Activated CD4-positive, CD25-positive, alpha-beta regulatory T cell treated with anti-CD3 and anti-CD28 coated beads, Interleukin-2, amount 50 U/mL, for 72 hours (primary cell): ENCODE results near the gene ST6GALNAC2.
"Not testable (repeated sequence)": the region's sequence is repeated elsewhere in the genome, so short reads cannot be mapped to it uniquely, and the experiment has no call there.

Experiments
- DNase-seq: peaks from one replicate; pipeline ENCODE4 v3.0.0; 2021

ST6GALNAC2 gene

DNA sequence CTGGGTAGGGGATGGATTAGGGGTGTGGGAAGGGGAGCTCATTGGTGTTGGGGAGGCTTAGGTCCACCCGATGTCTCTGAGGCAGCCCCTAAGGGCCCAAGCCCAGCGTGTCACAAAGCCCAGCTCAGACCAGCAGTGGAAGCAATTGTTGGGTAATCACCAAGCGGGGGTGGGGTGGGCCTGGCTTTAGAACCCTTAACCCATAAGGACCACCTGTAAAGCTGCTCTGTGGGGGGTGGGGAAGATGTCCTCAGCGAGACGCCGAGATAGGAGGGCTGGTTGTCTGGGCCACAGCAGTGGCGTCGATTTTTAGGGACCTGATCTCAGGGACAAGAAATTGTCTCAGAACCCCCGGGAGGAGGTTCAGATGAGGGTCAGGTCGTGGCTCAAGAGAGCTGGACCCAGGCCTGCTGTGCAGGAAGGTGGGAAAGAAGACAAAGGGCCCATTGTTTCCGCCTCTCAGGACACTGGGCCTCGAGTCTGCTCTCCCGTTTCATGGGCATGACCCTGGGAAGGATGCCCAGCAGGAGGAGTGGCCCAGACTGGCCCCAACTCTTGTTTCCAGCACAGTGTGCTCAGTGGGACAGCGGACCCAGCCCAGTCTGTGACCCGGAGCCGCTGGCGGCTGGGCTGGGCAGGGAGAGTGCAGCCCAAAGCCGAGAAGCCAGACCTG is 15.9 kb downstream of the ST6GALNAC2 start:
- DNase-seq, result no peak

DNA sequence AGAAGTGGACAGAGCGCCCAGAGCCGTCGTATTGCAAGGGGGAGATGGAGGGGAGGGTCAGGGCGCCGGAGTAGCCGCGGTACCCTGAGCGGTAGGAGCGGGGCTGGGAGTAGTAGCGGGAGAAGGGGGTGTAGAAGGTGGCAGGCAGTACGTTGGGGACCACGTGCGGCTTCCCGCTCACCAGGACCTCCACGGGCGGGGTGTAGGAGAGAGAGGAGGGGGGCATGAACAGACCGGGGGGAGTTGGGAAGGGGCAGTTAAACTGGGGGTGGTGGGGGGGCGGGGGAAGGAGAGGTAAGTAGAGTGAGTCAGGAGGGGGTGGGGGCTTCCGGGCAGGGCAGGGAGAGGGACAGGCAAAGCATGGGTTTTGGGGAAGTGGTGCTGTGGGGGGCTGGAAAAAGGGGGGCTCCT is 16.8 kb downstream of the ST6GALNAC2 start:
- DNase-seq, result no peak

DNA sequence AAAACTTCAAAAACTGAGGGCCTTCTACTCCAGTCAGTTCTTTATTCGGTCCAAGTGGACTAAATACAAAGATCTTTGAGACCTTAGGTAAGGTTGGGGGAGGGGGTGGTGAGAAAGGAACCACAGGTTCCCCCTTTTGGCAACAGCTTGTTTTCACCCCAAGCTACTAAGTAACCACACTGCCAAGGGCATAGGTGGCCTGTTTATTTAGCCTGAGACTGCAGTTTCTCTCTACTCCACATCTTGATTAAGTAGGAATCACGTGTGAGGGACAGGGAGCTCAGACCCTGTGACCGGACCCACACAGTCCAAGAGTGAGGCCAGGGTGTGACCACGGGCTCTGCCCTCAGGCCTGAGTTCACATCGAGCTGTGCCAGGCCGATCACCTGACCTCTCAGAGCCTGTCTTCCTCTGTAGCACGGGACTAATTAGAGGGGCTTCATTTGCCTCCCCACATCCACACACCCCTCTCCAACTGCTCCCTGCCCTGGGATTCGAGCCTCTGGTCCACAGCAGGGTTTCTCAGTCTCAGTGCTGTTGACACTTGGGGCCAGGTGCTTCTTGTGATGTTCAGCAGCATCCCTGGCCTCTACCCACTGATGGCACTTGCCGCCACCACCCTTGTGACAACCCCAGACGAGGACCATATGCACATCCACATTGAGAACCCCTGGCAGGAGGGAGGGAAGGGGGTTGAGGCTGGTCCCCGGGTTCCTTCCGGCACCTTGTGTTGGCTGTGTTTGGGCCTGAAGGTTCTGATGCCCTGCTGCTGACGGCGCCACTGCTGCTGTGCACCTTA is 17.8 kb downstream of the ST6GALNAC2 start:
- DNase-seq, result no peak

DNA sequence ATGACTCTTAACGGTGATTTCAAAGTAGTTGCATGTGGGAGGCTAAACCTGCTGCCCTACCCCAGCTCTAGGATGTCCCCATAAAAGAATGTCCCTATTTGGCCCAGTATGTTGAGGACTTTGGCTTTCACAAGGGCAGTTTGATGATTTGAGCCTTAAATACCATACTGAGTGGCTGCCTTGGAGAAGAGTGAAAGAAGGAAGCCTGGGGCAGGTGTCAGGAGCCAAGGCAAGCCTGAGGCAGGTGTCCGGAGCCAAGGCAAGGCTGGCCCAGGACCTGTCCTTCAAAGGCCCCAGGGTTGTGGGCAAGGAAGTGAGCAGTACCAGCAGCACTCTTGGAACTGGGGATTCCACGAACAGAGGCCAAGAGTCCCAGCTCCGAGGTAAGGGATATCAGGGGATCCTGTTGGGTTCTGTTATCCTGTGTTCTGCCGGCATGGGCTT is 18.6 kb downstream of the ST6GALNAC2 start:
- no peak for DNase-seq

DNA sequence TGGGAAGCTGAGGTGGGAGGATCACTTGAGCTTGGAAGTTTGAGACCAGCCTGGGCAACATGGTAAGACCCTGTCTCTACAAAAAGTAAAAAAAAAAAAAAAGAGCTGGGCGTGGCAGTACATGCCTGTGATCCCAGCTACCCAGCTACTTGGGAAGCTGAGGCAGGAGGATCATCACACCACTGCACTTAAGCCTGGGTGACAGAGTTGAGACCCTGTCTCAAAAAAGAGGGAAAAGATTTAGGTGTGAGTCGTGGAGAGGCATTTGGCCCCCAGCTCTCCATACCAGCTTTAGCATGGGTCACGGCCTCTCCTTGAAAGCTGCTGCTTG is 19.1 kb downstream of the ST6GALNAC2 start:
- no peak for DNase-seq

DNA sequence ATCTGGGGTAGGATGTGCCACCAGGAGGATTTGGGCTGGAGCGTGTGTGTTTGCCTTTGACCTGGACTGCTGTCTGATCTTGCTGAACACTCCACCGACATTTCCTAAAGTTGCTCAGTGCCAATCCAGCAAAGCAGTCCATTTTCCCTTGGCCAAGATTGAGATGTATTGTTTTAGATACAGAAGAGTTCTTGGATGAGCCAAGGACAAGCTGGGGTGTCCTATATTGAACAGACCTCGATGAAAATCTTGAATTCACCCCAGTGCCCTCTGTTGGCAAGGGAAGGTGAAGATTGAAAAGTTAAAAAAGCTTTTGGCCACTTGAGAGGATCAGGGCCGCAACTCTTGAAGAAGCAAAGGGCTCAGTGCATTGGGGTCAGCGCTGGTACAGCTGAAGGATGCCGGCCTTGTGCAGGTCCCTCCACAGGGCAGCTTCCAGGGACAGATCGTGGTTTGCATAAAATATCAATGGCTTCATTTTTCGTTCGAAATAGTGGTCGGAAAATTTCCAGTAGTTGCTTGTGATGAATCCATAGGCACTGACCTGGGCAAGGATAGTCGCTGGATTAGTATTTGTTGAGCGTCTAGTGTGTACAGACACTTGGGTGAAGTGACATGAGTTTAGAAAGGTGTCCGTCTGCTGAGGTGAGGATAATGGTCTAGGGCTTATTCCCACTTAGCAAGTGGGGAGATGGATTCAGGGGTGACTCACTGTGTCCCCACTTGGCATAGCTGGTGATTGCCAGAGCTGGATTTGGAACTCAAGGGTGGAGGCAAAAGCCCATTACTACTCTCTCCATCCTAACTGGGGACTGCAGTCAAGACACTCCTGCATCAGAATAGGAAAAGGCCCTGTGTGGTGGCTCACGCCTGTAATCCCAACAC is 19.7 kb downstream of the ST6GALNAC2 start:
- DNase-seq, result no peak

DNA sequence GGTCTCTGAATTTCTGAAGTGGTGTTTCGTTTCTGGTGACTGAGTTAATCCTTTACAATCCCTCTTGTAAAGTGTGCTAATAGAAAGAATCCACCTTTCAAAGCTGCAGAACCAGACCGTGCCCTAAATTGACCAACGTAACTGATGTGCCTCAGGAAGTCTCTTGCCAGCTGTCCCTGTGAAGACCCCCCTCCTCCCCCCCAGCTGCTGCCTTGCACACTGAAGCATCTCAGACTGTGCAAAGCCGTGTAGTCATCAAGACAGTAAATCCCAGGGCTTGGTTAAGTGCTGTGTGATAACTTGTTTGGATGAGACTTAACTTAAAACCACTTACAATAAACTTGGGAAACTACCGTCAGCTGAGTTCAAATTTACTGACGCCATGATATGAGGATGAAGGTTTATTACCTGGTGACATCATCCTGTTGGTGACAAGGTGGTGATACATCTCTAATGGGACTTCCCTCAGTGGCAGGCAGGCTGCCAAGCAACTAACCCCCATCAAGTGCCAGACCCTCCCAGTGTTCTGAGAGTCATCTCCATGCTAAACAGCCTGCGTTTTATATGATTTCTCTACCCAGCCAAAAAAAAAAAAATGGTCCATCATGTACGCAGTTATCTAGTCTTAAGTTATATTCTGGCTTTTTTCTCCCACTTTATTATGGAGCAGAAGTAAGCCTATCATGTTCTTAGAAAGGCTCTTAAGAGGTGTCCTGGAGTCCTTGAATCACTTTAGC is 20.5 kb downstream of the ST6GALNAC2 start:
- not testable (repeated sequence) for DNase-seq

DNA sequence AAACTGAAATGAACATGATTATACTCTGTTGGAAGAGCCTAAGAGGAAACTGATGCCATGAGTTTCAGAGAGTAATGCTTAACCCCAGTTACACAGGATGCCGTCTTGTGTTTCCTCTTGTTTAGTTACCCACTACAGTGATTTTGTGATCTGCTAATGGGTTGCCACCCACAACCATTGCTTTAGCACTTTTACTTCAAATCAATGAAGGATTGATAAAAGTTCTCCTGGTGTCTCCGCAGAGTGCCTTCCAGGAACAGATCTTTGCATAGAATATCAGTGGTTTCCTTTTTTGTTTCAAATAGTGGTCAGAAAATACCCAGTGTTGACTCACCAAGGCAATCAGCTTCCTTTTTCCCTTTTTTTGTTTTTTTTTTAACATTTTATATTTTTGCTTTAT is 22.3 kb downstream of the ST6GALNAC2 start:
- not testable (repeated sequence) for DNase-seq

DNA sequence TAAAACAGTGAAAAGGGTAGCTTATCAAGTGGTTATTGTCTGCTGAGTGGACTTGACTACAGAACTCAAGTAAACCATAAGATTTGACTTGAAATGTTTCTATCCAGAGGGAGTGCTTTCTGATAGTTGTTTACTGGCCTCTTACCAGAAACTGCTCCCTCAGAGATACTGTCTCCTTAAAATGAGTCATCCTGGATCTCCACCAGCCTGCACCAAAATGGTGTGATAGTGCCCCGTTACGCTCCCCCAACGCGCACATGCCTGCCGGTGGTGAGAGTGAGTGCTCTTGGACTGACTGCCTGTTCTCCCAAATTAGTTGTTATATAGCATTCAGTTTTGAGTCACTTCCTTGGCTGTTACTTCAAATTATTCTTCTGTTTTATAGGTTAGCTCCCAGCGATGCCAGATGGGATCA is 22.9 kb downstream of the ST6GALNAC2 start:
- DNase-seq, result no peak

DNA sequence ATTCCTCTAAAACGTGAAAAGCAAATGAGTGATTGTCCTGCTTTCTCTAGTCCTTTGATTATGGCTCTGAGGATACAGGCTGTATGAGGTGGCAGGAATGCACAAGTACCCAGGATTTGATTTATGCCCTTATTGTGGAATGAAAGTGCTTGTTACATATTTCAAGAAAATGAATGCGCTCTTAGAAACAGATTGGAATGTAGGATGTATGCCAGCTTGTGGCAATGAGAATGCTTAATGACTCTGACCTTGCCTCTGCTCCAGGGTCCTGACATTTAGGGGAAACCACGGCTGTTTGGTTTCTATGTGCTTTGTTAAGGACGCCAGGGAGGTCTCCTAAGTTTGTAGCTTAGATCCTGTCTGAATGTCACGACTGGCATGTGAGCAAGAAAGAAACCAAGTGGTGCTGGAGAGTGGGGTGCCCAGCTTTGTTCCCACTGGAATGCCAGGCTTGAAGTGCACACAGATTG is 23.8 kb downstream of the ST6GALNAC2 start:
- DNase-seq, result no peak

DNA sequence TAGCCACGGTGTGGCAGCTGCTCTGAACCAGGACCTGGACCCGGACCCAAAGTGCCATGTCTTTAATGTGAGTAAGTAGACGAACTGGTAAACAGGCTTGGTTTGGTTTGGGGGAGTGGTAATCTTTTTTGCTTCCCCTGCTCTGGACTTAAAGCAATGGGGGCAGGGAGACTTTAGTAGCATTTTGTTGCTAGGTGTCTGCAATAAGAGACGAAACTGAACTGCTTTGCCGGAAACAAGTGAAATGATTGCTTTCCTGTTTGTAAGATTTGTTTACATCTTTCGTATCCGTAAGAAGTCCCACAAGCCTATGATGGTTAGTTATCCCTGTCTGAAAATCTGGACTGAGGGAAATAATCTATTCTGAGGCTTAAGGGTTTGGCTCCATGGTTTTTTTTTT is 24.3 kb downstream of the ST6GALNAC2 start:
- no peak for DNase-seq

DNA sequence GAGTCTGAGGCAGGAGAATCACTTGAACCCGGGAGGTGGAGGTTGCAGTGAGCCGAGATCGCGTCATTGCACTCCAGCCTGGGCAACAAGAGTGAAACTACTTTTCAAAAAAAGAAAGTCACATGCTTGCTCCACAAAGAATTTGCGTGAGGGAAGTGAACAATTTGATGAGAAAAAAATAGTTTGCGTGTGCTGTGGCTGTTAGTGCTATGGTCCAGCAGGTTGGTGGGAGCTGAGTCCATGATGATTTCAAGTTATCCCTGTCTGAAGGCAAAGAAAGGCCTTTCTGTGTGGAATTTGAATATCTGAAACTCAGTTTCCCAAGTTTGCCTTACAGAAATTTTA is 24.8 kb downstream of the ST6GALNAC2 start:
- no peak for DNase-seq

DNA sequence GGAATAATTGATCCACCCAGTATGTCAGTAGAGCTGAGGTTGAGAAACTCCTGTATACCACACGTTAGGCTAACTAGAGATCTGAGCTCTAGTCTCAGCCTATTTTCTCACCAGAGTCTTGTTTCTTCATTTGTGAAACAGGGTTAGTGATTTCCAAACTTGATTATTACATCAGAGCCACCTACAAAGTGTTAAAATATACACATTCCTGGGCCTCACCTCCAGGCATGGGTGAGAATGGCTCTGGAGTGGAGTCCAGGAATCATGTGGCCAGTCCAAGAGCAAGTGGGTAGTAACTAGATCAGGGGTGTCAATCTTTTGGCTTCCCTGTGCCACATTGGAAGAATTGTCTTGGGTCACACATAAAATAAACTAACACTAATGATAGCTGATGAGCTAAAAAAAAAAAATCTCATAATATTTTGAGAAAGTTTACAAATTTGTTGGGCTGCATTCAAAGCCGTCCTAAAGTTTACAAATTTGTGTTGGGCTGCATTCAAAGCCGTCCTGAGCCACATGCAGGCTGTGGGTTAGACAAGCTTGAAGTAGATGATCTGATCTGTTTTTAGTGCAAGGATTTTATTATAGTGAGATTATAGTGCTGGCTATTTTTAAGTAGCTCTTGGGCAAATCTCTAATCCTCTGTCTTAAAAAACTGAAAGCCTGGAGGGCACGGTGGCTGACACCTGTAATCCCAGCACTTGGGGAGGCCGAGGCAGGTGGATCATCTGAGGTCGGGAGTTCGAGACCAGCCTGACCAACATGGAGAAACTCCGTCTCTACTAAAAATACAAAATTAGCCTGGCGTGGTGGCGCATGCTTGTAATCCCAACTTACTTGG is 25.4 kb downstream of the ST6GALNAC2 start:
- no peak for DNase-seq

DNA sequence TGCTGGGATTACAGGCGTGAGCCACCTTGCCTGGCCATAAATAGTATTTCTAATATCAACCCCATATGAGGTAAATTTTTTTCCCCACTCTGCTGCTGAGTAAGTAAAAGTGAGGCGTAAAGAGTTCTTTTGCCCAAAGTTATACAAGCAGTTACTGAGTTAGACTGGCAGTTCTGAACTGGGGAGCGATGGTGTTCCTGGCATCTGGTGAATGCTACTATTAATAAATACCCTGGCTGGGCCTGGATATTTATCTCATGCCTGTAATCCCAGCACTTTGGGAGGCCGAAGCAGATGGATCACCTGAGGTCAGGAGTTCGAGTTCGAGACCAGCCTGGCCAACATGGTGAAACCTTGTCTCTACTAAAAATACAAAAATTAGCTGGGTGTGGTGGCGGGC is 26.2 kb downstream of the ST6GALNAC2 start:
- not testable (repeated sequence) for DNase-seq

DNA sequence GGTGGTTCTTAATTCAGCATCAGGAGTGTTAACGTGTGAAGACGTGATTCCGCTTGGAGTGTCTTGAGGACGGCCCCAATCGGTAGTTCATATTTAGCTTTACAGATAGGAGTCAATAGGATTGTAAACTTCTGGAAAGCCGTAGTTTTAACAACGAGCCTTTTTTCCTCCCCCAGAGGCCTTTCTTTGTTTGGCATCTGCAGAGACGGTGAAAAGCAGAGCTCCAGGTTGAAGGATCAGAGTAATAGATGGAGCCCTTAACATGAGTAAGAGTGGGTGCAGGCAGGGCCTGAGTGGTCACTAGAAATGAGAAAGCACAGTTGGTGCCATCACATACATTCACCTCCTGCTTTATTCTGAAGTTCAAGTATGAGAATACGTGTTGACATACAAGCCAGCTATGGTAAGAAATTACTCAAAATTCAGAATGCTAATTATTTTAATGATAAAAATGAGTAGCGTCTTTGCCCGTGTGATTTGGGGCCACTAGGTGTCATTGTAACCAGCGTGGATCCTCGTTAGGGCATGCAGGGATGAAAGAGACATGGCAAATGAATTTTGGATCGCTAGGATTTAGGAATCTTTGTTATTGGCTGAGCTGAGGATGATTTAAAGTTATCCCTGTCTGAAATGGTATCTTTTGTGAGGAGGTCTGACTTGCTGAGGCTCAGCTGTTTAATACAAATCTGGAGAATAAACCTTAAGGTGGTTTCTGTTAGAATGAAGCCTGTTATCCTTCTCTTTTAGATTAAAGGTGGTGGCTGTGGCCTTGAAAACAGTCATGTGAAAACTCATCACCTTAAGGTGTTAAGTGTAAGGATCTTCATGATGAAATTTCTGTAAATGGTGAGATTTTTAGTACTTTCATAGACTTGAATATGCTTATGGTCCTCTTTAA is 27.2 kb downstream of the ST6GALNAC2 start:
- no peak for DNase-seq

DNA sequence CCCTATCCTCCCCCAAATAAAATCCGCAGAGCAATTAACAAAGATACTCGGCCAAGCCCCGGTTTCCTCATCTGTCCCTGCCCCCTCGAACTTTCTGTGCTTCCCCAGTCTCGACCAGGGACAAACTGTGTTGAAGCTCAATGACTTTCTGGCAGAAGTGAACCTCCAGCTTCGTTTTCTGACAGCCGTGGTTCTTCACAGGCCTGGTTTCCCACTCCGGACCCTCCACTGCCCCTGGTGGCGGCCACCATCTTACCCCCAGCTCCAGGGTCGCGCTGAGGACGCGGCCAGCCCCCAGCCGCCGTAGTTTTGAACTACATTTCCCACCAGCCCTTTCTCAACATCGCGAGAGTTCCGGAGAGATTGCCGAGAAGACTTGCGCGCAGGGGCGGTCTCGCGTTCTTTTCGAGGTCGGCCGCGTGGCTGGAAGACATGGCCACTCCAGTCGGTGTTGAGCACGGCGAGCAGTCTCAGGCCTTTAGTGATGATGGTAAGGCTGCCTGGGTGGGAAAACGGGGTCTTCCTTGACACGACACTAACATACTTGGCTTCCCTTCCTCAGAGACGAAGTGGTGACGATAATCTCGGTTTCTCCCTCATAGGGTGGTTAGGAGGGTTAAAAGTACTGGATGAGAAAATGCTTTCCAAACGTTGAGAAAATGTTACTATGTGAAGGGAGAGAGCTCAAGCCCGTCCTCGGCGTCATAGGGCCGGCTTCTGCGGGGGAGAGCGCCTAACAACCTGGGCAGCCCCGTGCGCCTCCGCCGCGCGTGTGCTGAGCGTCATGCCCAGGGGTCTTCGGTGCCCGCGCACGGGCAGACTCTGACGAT is 28.1 kb downstream of the ST6GALNAC2 start:
- peak; percentile 90 for DNase-seq

DNA sequence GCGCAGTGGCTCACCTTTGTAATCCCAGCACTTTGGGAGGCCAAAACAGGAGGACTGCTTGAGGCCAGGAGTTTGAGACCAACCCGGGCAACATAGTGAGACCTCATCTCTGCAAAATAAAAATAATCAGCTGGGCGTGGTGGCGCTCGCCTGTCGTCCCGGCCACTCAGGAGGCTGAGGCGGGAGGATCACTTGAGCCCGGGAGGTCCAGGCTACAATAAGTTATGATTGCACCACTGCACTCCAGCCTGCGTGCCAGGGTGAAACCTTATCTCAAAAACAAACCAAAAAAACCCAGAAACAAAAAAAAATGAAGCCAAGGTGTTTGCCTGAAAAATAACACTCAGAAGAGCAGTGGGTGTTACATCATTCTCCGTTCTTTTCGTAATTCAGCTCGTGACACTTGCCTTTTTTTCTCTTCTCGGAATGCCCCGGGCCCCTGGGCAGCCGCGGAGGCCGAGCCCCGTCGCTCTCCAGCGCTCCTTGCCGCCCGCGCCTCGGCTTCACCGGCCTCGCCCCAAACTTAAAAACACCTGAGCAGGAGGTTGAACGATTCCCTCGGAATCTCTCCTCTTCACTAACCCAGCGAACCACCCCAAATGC is 28.8 kb downstream of the ST6GALNAC2 start:
- no peak for DNase-seq

DNA sequence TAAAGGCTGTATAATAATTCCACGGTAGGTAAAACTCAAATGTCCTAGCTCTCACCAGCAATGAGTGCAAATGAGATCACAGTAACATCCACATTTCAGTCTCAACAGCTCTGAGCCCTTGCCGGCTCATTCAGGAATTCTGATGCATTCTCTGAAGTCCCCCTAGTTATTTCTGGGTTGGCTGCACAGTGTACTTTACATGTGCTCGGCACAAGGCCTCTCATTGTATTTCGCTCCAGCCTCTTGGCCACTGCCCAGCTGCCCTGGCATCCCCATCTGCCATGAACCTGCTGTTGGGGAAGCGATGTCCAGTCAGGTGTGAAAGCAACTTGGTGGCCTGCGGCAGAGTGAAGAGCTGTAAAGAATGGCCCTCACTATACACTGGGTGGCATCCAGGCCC is 31.5 kb downstream of the ST6GALNAC2 start:
- DNase-seq, result no peak

DNA sequence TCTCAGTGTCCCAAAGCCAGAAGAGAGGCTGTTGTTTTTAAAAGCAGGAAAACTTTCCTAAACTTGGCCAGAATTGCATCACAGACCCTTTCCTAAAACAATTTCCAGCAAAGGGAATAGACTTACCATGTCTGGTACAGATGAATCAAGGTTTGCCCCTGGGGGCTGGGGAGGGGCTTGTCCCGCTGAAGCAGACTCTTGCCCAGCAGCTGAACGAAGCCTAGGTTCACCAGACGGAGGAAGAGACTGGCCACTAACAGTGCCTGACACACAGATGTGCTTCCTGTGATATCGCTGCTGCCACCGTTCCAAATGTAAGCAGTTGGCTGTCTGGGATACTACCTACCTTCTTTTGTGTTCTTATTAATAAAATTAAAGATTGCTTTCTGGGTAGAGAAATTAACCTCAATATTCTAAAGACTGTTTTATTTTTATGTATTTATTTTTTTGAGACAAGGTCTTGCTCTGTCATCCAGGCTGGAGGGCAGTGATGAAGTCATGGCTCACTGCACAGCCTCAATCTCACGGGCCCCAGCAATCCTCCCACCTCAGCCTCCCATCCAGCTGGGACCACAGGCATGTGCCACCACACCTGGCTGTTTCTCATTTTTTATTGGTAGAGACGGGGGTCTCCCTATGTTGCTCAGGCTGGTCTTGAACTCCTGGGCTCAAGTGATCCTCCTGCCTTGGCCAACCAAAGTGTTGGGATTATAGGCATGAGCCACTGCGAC is 32.3 kb downstream of the ST6GALNAC2 start:
- no peak for DNase-seq
